Superior temporal gyrus (tissue), 1 donor: ENCODE measurements around the gene PTPN5.
A peak's percentile ranks its signal among the peaks of the same experiment; 100 is the strongest.

Experiments
- DNase-seq: peaks from one replicate; pipeline ENCODE4 v3.0.0-alpha.2; 2016; ENCODE audit errors: extremely low spot score

Gene PTPN5

GRCh38 chr11:18773104-18773503 lies 18.5 kb downstream of the PTPN5 start:
- DNase-seq: no peak

GRCh38 chr11:18772211-18772610 lies 19.4 kb downstream of the PTPN5 start:
- DNase-seq: peak; percentile 68

GRCh38 chr11:18771266-18772035 lies 20.1 kb downstream of the PTPN5 start:
- DNase-seq: no peak

- DNase-seq: no peak
Measured at GRCh38 chr11:18770479-18771125, 21.0 kb downstream of the PTPN5 start.

GRCh38 chr11:18769802-18770456 lies 21.7 kb downstream of the PTPN5 start:
- DNase-seq: no peak

GRCh38 chr11:18768978-18769377 lies 22.6 kb downstream of the PTPN5 start:
- DNase-seq: no peak

GRCh38 chr11:18768472-18768901 lies 23.1 kb downstream of the PTPN5 start:
- peak; percentile 60 for DNase-seq

GRCh38 chr11:18766015-18766414 lies 25.6 kb downstream of the PTPN5 start:
- no peak for DNase-seq

GRCh38 chr11:18765554-18765953 lies 26.0 kb downstream of the PTPN5 start:
- DNase-seq: no peak

- DNase-seq: no peak
Measured at GRCh38 chr11:18761741-18762140, 29.9 kb downstream of the PTPN5 start.

GRCh38 chr11:18761144-18761543 lies 30.5 kb downstream of the PTPN5 start:
- DNase-seq: no peak

- no peak for DNase-seq
Measured at GRCh38 chr11:18757811-18758210, 33.8 kb downstream of the PTPN5 start.

- DNase-seq: no peak
Measured at GRCh38 chr11:18756889-18757288, 34.7 kb downstream of the PTPN5 start.

- DNase-seq: no peak
Measured at GRCh38 chr11:18754308-18754707, 37.3 kb downstream of the PTPN5 start.

- DNase-seq: peak; percentile 47
Measured at GRCh38 chr11:18752502-18752901, 39.1 kb downstream of the PTPN5 start.

GRCh38 chr11:18750944-18751343 lies 40.7 kb downstream of the PTPN5 start:
- no peak for DNase-seq

- DNase-seq: peak; percentile 69
Measured at GRCh38 chr11:18749681-18750319, 41.8 kb downstream of the PTPN5 start.

- DNase-seq: no peak
Measured at GRCh38 chr11:18748766-18749365, 42.7 kb downstream of the PTPN5 start.

GRCh38 chr11:18745251-18745650 lies 46.3 kb downstream of the PTPN5 start:
- no peak for DNase-seq

- DNase-seq: no peak
Measured at GRCh38 chr11:18743900-18744514, 47.6 kb downstream of the PTPN5 start.

GRCh38 chr11:18743365-18743764 lies 48.2 kb downstream of the PTPN5 start:
- no peak for DNase-seq
